Neuronal stem cell (in vitro differentiated cells): Measurements from ENCODE around the gene GALNTL6.
"Not testable (repeated sequence)": the region's sequence is repeated elsewhere in the genome, so short reads cannot be mapped to it uniquely, and the experiment has no call there.

Experiments
- DNase-seq: peaks from one replicate; pipeline ENCODE4 v3.0.0-alpha.2; 2013; ENCODE audit warnings: low spot score
- H2AFZ ChIP-seq: one replicate; pipeline ENCODE4 v1.6.1; 2013; ENCODE audit warnings: mild to moderate bottlenecking, low read length, inconsistent platforms
- H2AK5ac ChIP-seq: 2 replicates; pipeline ENCODE4 v1.6.1; 2013; ENCODE audit warnings: low read depth, mild to moderate bottlenecking, inconsistent platforms, low read length, moderate library complexity, mixed read lengths
- H2BK120ac ChIP-seq: 2 replicates; pipeline ENCODE4 v1.6.1; 2013; ENCODE audit warnings: low read depth, mild to moderate bottlenecking, inconsistent platforms, low read length, moderate library complexity, mixed read lengths
- H2BK12ac ChIP-seq: one replicate; pipeline ENCODE4 v1.6.1; 2013; ENCODE audit warnings: low read length, inconsistent platforms
- H2BK15ac ChIP-seq: 2 replicates; pipeline ENCODE4 v1.6.1; 2013; ENCODE audit warnings: mild to moderate bottlenecking, low read length, inconsistent platforms, mixed read lengths
- H2BK5ac ChIP-seq: one replicate; pipeline ENCODE4 v1.6.1; 2013; ENCODE audit warnings: inconsistent platforms, mild to moderate bottlenecking, low read length, moderate library complexity
- H3K14ac ChIP-seq: one replicate; pipeline ENCODE4 v1.6.1; 2013; ENCODE audit warnings: low read length, inconsistent platforms
- H3K18ac ChIP-seq: 2 replicates; pipeline ENCODE4 v1.6.1; 2013; ENCODE audit warnings: low read length, inconsistent platforms
- H3K23ac ChIP-seq: 2 replicates; pipeline ENCODE4 v1.6.1; 2013; ENCODE audit warnings: low read depth, mild to moderate bottlenecking, mixed read lengths, low read length, inconsistent platforms; ENCODE audit not compliant: poor library complexity
- H3K27ac ChIP-seq: replicated peaks from 3 replicates; pipeline ENCODE4 v1.5.1; 2013; ENCODE audit warnings: low read length, inconsistent platforms
- H3K27me3 ChIP-seq, 3 experiments: 2 replicates each; pipeline ENCODE4 v1.6.1; 2013; ENCODE audit warnings: low read length in 3 of 3, mild to moderate bottlenecking in 2 of 3, inconsistent platforms in 1 of 3, low read depth in 1 of 3, mixed read lengths in 1 of 3, moderate library complexity in 1 of 3; ENCODE audit not compliant: control insufficient read depth in 3 of 3, insufficient read depth in 3 of 3
- H3K36me3 ChIP-seq, 2 donors: replicated peaks in 1 of 2; 2 replicates each; pipeline ENCODE4 v1.6.1; 2013; ENCODE audit warnings: low read length in 2 of 2; ENCODE audit not compliant: control insufficient read depth in 2 of 2, insufficient read depth in 2 of 2
- H3K4ac ChIP-seq: 2 replicates; pipeline ENCODE4 v1.6.1; 2013; ENCODE audit warnings: inconsistent platforms, mild to moderate bottlenecking, low read length, moderate library complexity
- H3K4me1 ChIP-seq, 2 donors: 1 replicate in 1 of 2; 2 replicates in 1 of 2; pipeline ENCODE4 v1.6.1; 2013; ENCODE audit warnings: low read length in 2 of 2, low read depth in 1 of 2; ENCODE audit not compliant: control insufficient read depth in 2 of 2, insufficient read depth in 1 of 2
- H3K4me2 ChIP-seq: one replicate; pipeline ENCODE4 v1.6.1; 2013; ENCODE audit warnings: mild to moderate bottlenecking, low read length, inconsistent platforms; ENCODE audit not compliant: insufficient read depth, poor library complexity, severe bottlenecking
- H3K4me3 ChIP-seq, 2 donors: 2 replicates each; pipeline ENCODE4 v1.5.1; 2013; ENCODE audit warnings: low read length in 2 of 2, mild to moderate bottlenecking in 2 of 2, inconsistent platforms in 1 of 2, moderate library complexity in 1 of 2
- H3K79me1 ChIP-seq: one replicate; pipeline ENCODE4 v1.6.1; 2013; ENCODE audit warnings: low read depth, mild to moderate bottlenecking, inconsistent platforms, low read length, moderate library complexity
- H3K9ac ChIP-seq: one replicate; pipeline ENCODE4 v1.6.1; 2013; ENCODE audit warnings: mild to moderate bottlenecking, low read depth, low read length, inconsistent platforms; ENCODE audit not compliant: poor library complexity
- H3K9me3 ChIP-seq, 2 donors: replicated peaks in 1 of 2; 2 replicates each; pipeline versions ENCODE3 to v1.6.1; 2013; ENCODE audit warnings: low read length in 2 of 2, mild to moderate bottlenecking in 2 of 2, inconsistent platforms in 1 of 2, low read depth in 1 of 2, mixed read lengths in 1 of 2, moderate library complexity in 1 of 2; ENCODE audit not compliant: control insufficient read depth in 2 of 2, insufficient read depth in 1 of 2
- H4K8ac ChIP-seq: one replicate; pipeline ENCODE4 v1.6.1; 2013; ENCODE audit warnings: low read depth, mild to moderate bottlenecking, inconsistent platforms, low read length, moderate library complexity
- H4K91ac ChIP-seq: one replicate; pipeline ENCODE4 v1.6.1; 2013; ENCODE audit warnings: low read length, low read depth, mild to moderate bottlenecking, inconsistent platforms; ENCODE audit not compliant: poor library complexity
- WGBS, 2 donors: extraction: QIAGEN DNeasy Blood & Tissue Kit; methylation state at CpG; one replicate each; pipeline ENCODE4 v1.1.7; 2013; ENCODE audit warnings: missing lambda C conversion rate in 2 of 2, mixed read lengths in 1 of 2; ENCODE audit not compliant: insufficient read length in 2 of 2, insufficient replicate concordance in 1 of 2; ENCODE audit errors: extremely low coverage in 2 of 2; 5-methylcytosine and 5-hydroxymethylcytosine counted together

GALNTL6 gene

GRCh38 chr4:172874944-172875343 lies 1061.7 kb downstream of the GALNTL6 start:
- Histone ChIP-seq H3K27me3 (no peaks in the 10 kb centered on the region), H3K4me1 (no peaks in the 10 kb centered on the region), H3K18ac (no peak overlapping the region), H3K79me1 (no peaks in the 10 kb centered on the region), H4K8ac (no peak overlapping the region), H3K14ac (no peak overlapping the region), H2AFZ (no peak overlapping the region), H3K27ac (no peak overlapping the region), H2BK12ac (no peak overlapping the region), H3K9me3 (no peaks in the 10 kb centered on the region), H3K4ac (no peak overlapping the region), H3K4me2 (no peak overlapping the region), H2AK5ac (no peak overlapping the region), H2BK15ac (no peak overlapping the region), H3K9ac (no peak overlapping the region), H3K23ac (no peak overlapping the region), H2BK5ac (no peak overlapping the region), H3K4me3 (no peak overlapping the region), H4K91ac (no peak overlapping the region), H3K36me3 (no peaks in the 10 kb centered on the region), H2BK120ac (no peak overlapping the region)
- DNase-seq: no peak
- no CpG with 5 or more reads among the region's 3 CpGs for WGBS, 2 donors

GRCh38 chr4:172876394-172876793 lies 1063.2 kb downstream of the GALNTL6 start:
- no peaks in the 10 kb centered on the region for H3K9me3 ChIP-seq
- no peak overlapping the region for H2AK5ac ChIP-seq
- no peak overlapping the region for H2BK120ac ChIP-seq
- no peak overlapping the region for H3K4ac ChIP-seq
- H3K14ac ChIP-seq: no peak overlapping the region
- no peak overlapping the region for H4K91ac ChIP-seq
- no peak overlapping the region for H2BK5ac ChIP-seq
- H3K23ac ChIP-seq: no peak overlapping the region
- H3K27ac ChIP-seq: no peak overlapping the region
- H3K18ac ChIP-seq: no peak overlapping the region
- no peak overlapping the region for H3K4me2 ChIP-seq
- no peaks in the 10 kb centered on the region for H3K36me3 ChIP-seq
- no peak overlapping the region for H2AFZ ChIP-seq
- no peak overlapping the region for H3K9ac ChIP-seq
- no peak overlapping the region for H3K4me3 ChIP-seq
- DNase-seq: no peak
- no peak overlapping the region for H2BK12ac ChIP-seq
- H3K79me1 ChIP-seq: no peaks in the 10 kb centered on the region
- H3K4me1 ChIP-seq: no peaks in the 10 kb centered on the region
- H4K8ac ChIP-seq: no peak overlapping the region
- no peak overlapping the region for H2BK15ac ChIP-seq
- H3K27me3 ChIP-seq: no peaks in the 10 kb centered on the region
- whole genome bisulfite sequencing, 2 donors: no CpG with 5 or more reads among the region's 2 CpGs

GRCh38 chr4:172881645-172882044 lies 1068.4 kb downstream of the GALNTL6 start:
- Histone ChIP-seq H3K4me1 (no peaks in the 10 kb centered on the region), H3K79me1 (no peaks in the 10 kb centered on the region), H3K4me3 (no peak overlapping the region), H3K27me3 (no peaks in the 10 kb centered on the region), H3K4ac (no peak overlapping the region), H2BK5ac (no peak overlapping the region), H2AFZ (no peak overlapping the region), H2BK15ac (no peak overlapping the region), H3K9ac (no peak overlapping the region), H2AK5ac (no peak overlapping the region), H3K36me3 (no peaks in the 10 kb centered on the region), H4K8ac (no peak overlapping the region), H3K14ac (no peak overlapping the region), H3K18ac (no peak overlapping the region), H4K91ac (no peak overlapping the region), H3K23ac (no peak overlapping the region), H3K27ac (no peak overlapping the region), H3K4me2 (no peak overlapping the region), H3K9me3 (no peaks in the 10 kb centered on the region), H2BK12ac (no peak overlapping the region), H2BK120ac (no peak overlapping the region)
- no CpG with 5 or more reads among the region's 6 CpGs for WGBS, 2 donors
- no peak for DNase-seq

- not testable (repeated sequence) for H4K8ac ChIP-seq, H3K9me3 ChIP-seq, H3K4me1 ChIP-seq, H2AFZ ChIP-seq, H3K23ac ChIP-seq, H3K4me2 ChIP-seq, H3K14ac ChIP-seq, H2BK15ac ChIP-seq, H4K91ac ChIP-seq, H2AK5ac ChIP-seq, H2BK120ac ChIP-seq, H2BK12ac ChIP-seq, H3K9ac ChIP-seq, H3K27me3 ChIP-seq, H3K27ac ChIP-seq, H3K4ac ChIP-seq, H3K4me3 ChIP-seq, DNase-seq, H3K18ac ChIP-seq, H2BK5ac ChIP-seq, H3K79me1 ChIP-seq, H3K36me3 ChIP-seq
- no CpG with 5 or more reads among the region's 3 CpGs for whole genome bisulfite sequencing, 2 donors
These were observed 1074.2 kb downstream of the GALNTL6 start for GRCh38 chr4:172887358-172887757.
